ENCODE measurements around the gene SPART. TPM values are rescaled to one million over a fixed set of nuclear protein-coding genes. Genes with fewer than 3 reads are reported as not detected.

SPART gene
- total RNA-seq, 1 donor from 2014 or later: 153 TPM

DNA sequence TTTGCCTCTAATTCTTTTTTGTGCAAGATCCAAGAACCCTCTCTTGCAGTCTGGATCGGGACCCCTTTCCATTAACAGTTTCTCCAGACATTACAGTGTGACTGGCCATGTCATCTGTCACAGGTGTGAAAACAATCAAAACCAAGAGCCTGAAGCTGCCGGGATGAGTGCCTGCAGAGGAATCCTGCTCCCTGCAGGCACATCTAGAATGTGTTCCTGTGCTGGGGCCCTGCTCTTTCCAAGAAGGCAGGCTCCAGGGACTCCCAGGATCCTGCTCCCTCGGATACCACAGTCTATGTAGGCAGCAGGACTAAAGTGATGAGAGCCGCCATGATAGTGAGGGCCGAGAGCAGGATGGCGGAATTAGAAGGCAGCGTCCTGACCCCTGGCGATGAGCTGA lies 87.4 kb downstream of the SPART start:
- DNase-seq (ENCODE audit: low read depth): no peak

Other genes starting within 250 kb of the SPART start
- gene DCLK1, start 215.0 kb downstream of the SPART start, total RNA-seq: 210 and 261 TPM in 2 replicates
- gene SOHLH2, start 131.8 kb downstream of the SPART start, total RNA-seq: 23.7 and 125 TPM in 2 replicates
- gene CCDC169, start 48.6 kb downstream of the SPART start, total RNA-seq: 25.4 and 28.1 TPM in 2 replicates
- gene CCNA1, start 86.1 kb upstream of the SPART start, total RNA-seq: 0.47 and 1.3 TPM in 2 replicates